ENCODE data around the gene MYO19.
"Not testable (repeated sequence)": the region's sequence is repeated elsewhere in the genome, so short reads cannot be mapped to it uniquely, and the experiment has no call there.

MYO19 gene

DNA sequence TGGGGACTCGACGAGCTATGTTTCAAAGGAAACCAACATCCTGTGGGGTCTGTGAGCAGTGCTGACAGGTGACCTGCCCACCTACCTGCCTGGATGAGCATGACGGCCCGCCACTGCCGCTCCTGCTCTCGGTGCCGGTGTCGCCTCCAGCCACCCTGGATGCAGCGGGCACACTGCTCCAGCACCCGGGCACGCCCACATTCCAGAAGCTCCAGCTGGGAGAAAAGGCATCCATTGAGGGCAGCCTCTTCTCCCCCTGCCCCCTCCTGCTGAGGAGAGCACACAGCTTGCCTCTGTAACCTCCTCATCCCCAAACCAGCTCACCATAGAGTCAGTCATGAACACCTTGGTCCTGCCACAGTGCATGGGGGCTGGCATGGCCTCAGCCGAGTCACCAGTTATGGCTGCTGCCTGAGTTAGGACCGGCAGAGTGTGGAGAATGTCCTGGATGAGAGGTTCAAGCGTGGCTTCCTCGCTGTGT lies 33.9 kb downstream of the MYO19 start:
- no peak for DNase-seq (ENCODE audit: low read depth in 4 of 4, low spot score in 1 of 4)

DNA sequence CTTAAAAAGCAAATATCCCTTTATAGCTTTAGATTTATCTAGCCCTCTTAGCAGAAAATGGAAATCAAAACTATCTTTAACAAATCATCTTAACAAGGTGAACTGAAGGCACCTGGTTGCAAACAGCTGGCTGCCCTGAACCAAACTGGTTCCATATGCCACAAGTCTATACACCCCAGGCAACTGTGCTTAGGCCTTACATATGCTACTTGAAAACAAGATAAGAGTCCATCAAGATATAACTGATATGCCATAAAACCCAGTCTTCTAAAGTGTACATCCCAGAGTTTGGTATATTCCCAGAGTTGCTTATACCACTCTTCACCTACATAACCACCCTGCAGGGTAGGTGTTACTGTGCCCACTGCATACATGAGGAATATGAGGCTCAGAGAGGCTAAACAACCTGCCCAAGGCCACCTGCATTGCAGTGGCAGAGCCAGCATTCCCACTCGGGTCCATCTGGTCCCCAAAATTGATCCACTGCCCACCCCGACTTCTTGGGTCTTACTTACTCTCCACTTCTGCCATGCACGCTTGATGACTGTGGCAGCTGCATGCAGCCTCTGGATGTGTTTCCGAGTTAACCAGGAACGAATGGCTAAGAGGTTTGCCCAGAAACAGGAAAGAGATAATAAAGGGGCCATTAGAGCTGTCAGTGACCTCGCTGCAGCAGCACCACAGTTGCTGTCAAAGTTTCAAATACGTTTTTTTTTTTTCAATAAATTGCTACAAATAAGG lies 35.9 kb downstream of the MYO19 start:
- DNase-seq (ENCODE audit: low read depth in 4 of 4, low spot score in 1 of 4) = no peak

DNA sequence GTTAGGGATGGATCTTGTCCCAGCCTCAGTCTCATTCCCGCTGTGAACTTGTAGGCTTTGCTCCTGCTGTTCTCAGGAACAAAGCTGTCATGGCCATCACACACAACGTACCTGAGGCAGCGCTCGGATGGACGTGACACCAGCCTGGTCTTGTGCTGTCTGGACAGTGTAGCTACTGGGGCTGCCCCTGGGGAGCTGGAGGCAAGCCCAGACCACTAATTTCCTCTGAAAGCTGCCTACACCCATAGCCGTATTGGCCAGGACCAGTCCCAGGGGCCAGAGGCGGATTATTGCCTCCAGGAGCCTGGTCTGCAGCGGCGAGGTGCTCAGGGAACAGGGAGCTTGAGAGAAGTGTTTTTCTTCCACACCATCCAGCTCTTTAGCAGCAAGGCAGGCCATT lies 36.5 kb downstream of the MYO19 start:
- DNase-seq (ENCODE audit: low read depth in 4 of 4, low spot score in 1 of 4) = no peak

DNA sequence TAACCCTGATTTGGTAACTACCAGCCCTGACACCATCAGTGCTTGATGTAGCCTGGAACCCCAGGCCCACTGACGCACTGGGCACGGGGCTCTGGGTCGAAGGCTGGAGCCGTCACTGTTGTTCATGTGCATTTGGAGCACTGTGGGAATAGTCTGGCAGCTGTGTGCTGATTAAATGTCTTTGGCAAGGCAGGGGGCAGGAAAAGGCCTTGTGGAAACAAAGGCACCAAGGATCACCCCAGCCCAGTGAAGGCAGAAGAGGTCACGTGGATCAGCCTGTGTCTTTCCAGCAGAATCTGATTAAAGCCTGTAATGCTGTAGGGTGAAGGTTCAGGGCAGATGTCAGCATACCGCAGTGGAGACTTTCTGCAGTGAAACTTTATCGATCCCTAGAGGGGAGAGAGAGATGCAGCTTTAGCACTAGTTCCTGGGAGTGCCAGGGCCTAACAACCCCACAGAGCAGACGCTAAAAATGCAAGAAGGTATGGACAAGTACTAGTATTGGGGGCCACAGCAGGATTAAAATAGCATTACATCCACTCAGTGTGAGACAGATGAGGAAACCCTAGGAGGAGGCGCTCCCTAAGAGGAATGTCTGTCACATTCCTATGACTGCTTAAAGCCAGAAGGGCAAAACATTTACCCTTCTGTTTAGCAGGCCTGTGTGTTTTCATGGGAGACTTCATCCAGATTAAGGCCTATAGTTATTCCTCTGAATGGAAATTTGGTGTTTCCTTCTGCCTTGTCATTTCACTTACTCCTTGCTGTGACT lies 38.5 kb downstream of the MYO19 start:
- no peak for DNase-seq (ENCODE audit: low read depth in 4 of 4, low spot score in 1 of 4)

DNA sequence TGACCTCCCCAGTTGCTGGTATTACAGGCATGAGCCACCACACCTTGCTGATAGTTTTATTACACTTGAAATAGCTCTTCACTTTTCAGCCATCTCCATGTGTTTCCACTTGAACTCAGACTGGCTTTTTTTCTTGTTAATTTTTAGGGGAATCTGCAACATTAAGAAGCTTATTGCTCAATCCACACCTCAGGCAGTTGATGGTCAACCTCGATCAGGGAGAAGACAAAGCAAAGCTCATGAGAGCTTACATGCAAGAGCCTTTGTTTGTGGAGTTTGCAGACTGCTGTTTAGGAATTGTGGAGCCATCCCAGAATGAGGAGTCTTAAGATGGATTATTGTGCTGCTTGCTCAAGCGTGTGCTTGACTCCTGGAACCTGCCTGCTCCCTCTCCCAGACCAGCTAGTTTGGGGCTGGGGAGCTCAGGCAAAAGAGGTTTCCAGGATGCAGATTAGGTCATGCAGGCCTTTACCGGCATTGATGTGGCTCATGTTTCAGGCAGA lies 39.5 kb downstream of the MYO19 start:
- DNase-seq (ENCODE audit: low read depth in 4 of 4, low spot score in 1 of 4) = no peak

DNA sequence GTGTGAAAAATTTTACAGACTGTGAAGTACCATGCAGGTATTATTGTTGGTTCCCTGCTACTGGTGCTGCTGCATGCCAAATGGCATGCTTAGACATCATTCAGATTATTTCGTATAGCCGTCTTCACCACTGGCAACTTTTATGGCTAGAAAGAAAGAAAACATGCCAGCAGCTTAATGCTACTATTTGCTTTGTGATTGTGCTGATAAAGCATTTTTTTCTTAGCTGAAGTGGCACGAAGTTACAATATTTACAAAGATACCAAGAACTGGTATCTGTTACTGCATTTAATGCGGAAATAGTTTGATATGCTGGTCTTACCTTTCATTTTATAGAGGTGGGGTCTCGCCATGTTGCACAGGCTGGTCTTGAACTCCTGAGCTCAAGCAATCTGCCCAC lies 40.0 kb downstream of the MYO19 start:
- DNase-seq (ENCODE audit: low read depth in 4 of 4, low spot score in 1 of 4) = no peak

DNA sequence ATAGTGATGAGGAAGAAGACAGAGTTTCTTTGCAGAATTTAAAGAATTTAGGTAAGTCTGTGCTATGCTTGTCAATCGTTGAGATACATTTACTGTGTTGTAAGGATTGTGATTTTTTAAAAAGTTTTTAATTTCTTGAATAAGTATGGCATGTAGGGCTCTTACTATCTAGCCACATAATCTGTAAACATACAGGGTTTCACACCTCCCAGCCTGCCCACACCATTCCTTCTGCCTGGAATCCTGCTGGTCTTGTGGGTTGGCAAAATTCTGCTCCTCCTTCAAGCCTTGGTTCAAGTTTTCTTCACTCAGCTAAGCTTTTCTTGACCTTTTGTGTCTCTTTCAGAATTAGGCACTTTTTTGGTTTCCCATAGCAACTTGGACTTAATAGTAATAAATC lies 40.7 kb downstream of the MYO19 start:
- no peak for DNase-seq (ENCODE audit: low read depth in 4 of 4, low spot score in 1 of 4)

DNA sequence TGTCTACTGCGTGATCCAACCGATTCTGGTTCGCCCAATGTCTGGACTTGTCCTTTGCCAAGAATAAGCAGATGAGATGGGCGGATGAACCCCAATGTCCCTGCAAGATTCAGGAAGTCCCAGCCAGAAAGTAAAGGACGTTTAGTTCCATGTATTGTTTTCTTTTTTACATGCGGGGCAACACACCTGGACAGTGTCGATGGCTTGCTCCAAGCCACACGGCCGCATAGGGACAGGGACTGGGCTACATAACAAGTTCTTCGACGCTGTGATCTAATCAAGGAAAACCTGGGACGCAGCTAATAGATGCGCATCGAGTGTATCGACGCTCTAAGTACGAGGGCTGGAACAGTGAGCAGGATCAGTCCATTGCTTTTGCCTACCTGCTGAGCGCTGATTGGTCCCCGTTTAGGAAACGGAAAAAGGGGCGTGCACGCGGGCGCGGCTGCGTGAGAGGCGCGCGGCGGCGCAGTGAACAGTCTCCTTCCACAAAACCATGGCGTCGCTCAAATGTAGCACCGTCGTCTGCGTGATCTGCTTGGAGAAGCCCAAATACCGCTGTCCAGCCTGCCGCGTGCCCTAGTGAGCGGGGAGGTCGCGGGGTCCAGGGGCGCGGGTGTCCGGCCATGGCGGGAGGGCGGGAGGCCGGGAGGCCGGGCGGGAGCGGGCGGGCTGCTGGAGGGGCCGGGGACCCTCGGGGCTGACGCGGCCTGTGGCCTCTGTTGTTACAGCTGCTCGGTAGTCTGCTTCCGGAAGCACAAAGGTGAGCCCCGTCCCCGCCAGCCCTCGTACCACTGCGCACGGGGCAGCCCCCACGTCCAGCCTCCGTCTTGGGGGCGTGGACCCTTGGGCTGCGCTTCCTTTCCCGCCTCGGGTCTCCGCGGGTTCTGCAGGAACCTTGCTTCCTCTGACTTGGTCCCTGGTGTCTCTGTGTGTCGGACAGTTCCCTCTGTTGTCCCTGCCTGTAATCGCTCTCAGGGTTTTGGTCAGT lies 48.2 kb downstream of the MYO19 start, which contains the start of gene ZNHIT3:
Gene ZNHIT3 (plus strand): TSS at position 478 of the 991 bp plus-strand sequence. CDS start 19 bp downstream, at position 497.
- peak; percentile 71 to 85 (median 82) for DNase-seq (ENCODE audit: low read depth in 4 of 4, low spot score in 1 of 4)

DNA sequence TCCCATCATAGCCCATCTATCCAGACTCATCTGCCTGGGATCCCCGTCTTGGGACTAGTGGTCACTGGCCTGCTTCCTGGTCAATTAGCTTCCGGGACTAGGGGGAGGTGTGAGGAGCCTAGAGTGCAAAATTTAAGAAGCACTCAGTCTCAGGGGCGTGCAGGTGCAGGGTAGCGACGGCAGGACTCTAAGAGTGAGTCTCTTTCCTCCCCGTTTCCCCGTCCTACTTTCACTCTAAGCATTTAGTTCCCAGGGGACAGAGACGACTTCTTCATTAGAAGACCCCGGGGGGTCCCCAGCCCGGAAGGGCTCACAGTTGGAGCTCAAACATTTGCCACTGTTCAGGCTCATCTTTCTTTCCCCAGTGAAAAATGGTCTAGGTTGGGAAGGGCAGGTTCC lies 48.9 kb downstream of the MYO19 start:
- no peak for DNase-seq (ENCODE audit: low read depth in 4 of 4, low spot score in 1 of 4)

DNA sequence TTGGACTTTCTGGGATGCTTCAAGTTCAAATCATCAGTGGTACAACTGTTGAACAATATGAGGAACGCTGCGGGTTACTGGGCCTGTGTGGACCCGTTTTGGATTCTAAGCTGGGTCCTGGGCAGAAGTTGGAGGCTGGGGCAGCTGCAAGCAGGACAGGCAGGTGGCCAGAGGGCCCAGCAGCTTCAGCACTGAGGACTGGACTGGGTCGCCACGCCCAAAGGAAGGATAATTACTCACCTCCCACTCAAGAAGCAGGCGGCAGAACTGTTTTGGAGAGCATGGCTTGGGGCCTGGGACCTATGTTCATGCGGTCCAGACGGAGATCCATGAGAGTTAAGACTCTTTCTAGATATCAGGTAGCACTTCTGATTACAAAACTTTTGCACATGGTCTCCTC lies 49.6 kb downstream of the MYO19 start:
- DNase-seq (ENCODE audit: low read depth in 4 of 4, low spot score in 1 of 4) = no peak

DNA sequence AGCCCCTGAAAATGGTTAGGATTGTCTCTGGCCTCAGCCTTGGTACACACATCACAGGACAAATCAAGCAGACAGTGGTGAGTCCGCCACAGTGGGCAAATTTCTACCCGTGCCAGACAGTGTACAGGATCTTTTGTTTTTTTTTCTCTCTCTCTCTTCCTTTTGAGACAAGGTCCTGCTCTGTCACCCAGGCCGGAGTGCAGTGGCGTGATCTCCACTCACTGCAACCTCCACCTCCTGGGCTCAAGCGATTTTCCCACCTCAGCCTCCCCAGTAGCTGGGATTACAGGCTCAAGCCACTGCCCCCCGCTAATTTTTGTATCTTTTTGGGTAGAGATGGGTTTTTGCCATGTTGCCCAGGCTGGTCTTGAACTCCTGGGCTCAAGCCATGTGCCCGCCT lies 50.6 kb downstream of the MYO19 start:
- DNase-seq (ENCODE audit: low read depth in 4 of 4, low spot score in 1 of 4) = not testable (repeated sequence)

DNA sequence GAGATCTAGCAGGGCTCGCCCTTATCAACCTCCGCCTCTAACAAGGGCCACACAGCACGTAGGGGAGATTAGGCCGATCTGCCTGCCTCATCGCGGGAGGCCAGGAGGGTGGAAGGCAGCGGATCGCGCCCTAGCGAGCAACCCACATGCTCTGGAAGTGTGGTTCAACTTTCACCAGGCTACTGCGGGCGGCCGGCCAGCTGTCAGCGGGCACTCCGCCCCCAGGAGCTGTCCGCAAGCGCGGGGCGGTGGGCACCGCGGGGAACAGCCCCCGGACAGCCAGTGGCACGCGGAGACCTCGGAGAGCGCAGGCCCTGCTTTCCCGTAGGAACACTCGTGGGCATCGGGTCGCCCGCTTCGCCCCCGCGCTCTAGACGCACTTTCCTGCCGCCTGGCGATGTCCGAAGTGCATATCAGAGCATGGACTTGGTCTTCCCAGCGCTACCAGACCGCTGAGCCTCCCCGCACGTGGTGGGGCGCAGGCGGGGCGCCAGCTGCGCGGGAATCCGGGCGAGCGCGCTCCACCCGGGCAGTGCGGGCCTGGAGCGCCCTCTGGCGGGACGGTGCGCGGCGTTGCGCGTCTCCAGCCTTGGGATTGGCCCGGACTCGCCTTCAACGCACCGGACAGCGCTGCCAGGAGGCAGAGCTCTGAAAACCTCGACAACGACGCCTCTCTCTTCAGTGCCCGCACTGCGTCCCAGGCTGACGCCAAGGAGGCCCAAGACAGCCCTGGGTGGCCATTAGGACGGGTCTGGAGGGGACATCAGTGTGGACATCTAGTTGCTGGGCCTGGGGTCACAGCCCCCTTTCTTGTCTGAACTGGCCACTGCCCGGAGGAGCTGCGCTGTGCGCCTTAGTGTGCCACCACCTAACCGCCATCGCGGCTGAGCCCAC lies 51.8 kb downstream of the MYO19 start:
- DNase-seq (ENCODE audit: low read depth in 4 of 4, low spot score in 1 of 4) = peak; percentile 58 to 77 (median 73)

DNA sequence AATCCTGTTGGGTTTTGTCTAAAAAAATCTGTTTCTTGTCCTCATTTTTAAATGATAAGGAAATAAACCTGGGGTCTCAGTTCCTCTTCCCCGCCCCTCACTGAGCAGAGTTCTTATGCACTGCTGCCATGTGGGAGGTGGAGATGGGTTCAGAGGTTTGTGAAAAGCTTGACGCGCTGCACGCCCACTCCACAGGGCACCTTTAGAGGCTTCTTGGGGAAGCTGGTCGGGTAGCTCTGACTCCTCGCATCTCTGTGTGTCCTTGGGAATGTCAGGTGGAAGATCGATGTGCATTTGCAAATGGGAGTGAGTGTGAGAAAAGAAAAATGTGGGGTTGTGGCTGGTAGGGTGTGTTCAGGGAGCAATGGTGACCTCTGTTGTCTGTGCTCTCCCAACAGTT lies 52.8 kb downstream of the MYO19 start:
- DNase-seq (ENCODE audit: low read depth in 4 of 4, low spot score in 1 of 4) = no peak

DNA sequence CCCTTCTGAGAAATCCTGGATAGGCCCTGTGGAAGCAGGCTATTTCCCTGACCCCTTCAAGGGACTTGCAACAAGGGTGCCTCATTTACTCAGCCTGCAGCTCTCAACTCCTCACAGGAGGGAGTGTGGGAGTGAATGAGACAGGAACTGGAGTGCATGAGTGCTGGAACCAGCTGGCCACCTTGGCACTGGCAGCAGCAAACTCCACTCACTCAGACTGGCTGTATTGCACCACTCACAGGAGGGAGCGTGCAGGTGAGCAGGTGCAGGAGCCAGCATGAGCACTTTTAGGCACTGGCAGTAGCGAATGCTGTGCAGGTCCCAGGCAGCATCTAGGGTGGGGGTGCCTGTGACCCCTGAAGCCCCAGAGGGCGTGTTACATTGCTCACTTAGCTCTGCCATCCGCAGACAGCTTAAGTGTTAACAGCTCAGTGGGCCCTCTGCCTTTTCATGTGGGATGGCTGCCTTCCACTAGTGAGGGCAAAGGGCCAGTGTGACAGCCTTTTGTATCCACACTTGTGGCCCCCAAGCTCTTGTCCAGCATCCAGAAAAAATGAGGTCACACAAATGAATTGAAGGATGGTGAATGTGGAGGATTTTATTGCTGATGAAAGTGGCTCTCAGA lies 59.2 kb downstream of the MYO19 start:
- no peak for DNase-seq (ENCODE audit: low read depth in 4 of 4, low spot score in 1 of 4)

DNA sequence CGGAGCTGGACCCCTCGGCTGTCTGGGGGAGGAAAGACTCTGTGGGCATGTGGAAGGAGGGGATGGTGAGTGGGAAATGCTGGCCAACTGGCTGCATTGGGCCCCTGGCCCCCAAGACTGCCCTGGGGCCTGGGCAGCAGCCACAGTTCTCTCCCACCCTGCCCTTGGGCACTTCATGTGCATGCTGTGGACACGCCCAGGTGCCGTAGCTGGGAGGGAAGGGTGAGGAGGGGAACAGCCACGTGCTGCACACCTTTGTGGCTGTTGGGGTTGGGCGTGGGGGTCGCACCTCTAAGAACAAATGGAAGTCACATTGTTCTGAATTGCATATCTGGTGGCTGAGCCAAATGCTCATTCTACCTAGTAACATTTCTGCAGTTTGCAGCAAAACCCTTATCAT lies 60.1 kb downstream of the MYO19 start:
- DNase-seq (ENCODE audit: low read depth in 4 of 4, low spot score in 1 of 4) = no peak

DNA sequence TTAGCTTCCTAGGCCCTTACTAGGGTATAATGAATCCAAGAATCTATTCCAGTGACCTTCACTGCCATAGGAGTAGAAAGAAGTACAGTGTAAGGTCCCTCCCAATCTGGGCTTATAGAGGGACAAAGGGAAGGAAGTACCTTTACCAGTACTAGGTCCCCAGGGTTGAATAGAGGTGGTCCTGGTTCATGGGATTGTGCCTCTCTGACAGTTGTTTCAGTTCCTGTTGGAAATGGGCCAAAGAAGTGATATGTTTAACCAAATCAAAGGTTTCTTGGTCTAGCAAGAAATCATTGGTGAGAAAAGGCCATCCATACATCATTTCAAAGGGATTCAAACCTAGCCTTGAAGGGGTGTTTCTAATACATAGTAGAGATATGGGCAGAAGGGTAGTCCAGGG lies 64.2 kb downstream of the MYO19 start:
- no peak for DNase-seq (ENCODE audit: low read depth in 4 of 4, low spot score in 1 of 4)

DNA sequence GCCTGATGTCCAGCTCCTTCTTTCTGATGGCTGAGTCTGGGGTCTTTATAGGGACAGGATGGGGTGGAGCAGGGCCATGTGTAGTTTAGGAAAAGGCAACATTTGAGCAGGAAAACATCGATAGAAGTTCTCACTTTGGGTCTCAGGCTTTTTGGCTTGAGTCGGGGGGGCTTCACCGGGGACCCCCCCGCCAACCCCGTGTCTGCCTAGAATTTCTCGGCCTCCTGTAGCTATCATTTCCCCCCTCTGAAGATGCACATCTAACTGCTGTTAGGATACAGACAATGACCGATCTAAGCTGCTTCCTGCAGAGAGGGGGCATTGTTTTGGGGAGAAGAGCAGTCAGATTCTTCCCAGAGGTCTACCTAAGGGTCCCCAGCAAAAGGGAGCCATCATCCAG lies 64.9 kb downstream of the MYO19 start:
- no peak for DNase-seq (ENCODE audit: low read depth in 4 of 4, low spot score in 1 of 4)

DNA sequence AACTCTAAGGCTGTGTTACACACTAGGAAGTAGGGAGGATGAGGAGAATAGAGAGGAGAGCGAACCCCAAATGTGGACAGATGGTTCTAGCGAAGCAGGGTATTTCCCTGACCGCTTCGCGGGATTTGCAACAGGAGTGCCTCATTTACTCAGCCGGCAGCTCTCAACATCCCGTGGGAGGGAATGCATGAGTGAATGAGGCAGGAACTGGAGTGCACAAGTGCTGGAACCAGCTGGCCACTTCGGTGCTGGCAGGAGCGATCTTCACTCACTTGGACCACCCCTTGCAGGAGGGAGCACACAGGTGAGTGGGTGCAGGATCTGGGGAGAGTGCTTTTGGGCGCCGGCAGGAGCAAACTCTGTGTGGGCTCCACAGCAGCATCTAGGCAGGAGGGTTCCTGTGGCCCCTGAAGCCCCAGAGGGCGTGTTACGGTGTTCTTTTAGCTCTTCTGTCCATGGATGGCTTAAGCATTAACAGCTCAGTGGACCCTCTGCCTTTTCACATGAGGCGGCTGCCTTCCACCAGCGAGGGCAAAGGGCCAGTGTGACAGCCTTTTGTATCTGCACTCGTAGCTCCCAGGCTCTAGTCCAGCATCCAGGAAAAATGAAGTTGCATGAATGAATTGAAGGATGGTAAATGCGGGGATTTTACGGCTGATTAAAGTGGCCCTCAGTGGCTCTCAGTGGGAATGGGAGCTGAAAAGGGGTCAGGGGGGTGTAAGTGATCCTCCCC lies 65.6 kb downstream of the MYO19 start:
- no peak for DNase-seq (ENCODE audit: low read depth in 4 of 4, low spot score in 1 of 4)

DNA sequence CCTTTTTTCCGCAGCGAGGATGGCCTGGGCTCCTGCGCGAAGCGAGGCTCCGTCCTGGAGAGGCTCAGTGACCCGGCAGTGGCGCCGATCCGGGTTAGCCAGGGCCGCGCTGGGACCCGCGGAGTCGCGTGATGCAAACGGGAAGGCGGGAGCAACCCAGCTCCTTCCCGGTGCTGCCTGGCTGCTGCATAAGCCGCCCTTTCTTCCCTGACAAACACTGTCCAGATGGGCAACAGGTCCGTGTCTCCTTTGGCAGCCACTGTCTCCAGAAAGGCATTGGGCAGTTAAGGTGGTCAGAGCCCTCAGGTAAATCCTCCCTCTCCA lies 69.9 kb downstream of the MYO19 start:
- DNase-seq (ENCODE audit: low read depth in 4 of 4, low spot score in 1 of 4) = no peak

All from stimulated activated CD4-positive, alpha-beta T cell treated with anti-CD3 and anti-CD28 coated beads, Interleukin-1b, Interleukin-23, amount 100 ng/mL, for 24 hours (primary cell).